ENCODE measurements around the gene C1QTNF6. TPM values are rescaled to one million over a fixed set of nuclear protein-coding genes. Genes with fewer than 3 reads are reported as not detected.

The C1QTNF6 gene
- total and polyA plus RNA-seq, 2 of the 8 experiments (the other 6 are each of a cell fraction or from before 2014, with no cell fraction given), result 3.1 to 6.5 TPM

DNA sequence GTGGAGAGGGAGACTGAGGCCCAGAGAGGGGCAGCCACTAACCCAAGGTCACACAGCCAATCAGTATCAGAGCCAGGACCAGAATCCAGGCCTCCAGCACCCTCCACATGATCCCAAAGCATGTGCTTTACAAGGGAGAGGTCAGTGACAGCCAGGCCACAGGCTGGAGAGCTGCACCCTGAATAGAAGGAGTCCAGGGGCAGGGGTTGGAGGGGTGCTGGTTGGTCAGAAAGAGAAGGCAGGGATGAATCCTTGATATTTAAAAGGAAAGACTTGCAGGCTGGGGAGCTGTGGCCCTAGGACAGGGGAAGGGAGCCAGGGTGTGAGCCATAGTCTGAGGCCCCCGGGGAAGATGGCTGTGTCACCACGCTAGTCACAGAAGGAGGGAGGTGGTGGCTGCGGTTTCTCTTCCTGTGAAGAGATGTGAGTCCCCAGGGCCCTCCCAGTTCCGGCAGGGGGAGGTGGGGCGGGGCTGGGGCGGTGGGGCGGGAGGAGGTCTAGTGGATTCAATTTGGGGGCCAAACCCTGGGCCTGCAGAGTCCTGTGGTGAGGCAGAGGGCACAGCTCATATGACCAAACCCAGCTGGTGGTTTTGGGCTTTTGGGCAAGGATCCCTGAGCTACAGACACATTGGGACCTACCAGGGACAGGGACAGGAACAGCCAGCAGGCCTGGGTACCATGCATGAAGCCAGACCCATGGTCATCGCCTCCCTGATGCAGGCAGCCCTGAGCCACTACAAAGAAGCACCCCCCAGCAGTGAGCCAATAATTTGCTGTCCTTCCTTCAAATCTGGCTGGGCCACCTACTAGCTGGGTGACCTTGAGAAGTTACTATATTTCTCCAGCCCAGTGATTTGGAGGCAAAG is 42.0 kb upstream of the C1QTNF6 start:
- no peak overlapping the region for H3K14ac ChIP-seq (ENCODE audit: insufficient read length)
- no peak overlapping the region for H4K8ac ChIP-seq (ENCODE audit: extremely low read depth, insufficient read depth, low read length)
- no peaks in the 10 kb centered on the region for H3K36me3 ChIP-seq (ENCODE audit: control insufficient read depth in 2 of 4, insufficient read depth in 4 of 4, low read length in 3 of 4)
- H3K56ac ChIP-seq (replicated peaks; ENCODE audit: insufficient read length, low read depth, low read length), result no peak overlapping the region
- H4K5ac ChIP-seq (ENCODE audit: insufficient read length, low read depth, low read length), result no peak overlapping the region
- H2BK120ac ChIP-seq (replicated peaks; ENCODE audit: low read depth, low read length), result no peak overlapping the region
- no peaks in the 10 kb centered on the region for H3K27me3 ChIP-seq (replicated peaks in 1 of 4; ENCODE audit: control insufficient read depth in 3 of 4, extremely low read depth in 1 of 4, insufficient read depth in 3 of 4, low read length in 3 of 4)
- H2AFZ ChIP-seq (ENCODE audit: low read length), result no peak overlapping the region
- H3K23me2 ChIP-seq (ENCODE audit: low read depth, low read length), result peaks cover 2% of the 10 kb centered on the region; the same call in 1 of the 2 replicates
- H3K4me3 ChIP-seq (ENCODE audit: extremely low read depth in 1 of 4, insufficient read depth in 2 of 4, low read depth in 3 of 4, low read length in 4 of 4), result no peak overlapping the region
- H3K79me2 ChIP-seq (ENCODE audit: control insufficient read depth in 1 of 2, insufficient read depth in 2 of 2, low read length in 2 of 2), result no peaks in the 10 kb centered on the region
- H3K79me1 ChIP-seq (ENCODE audit: low read depth, low read length), result no peaks in the 10 kb centered on the region
- 88% methylated on average over 2 of the region's 8 CpGs; no CpG with 5 or more reads in 1 of the 2 experiments for WGBS, 2 experiments (ENCODE audit: extremely low coverage in 1 of 2, insufficient coverage in 1 of 2, insufficient read length in 1 of 2, insufficient replicate concordance in 2 of 2, low coverage in 1 of 2, low lambda C conversion rate in 2 of 2, missing lambda C conversion rate in 1 of 2)
- H3K4ac ChIP-seq (replicated peaks; ENCODE audit: insufficient read length, low read depth, low read length), result no peak overlapping the region
- H2BK5ac ChIP-seq (ENCODE audit: low read depth, low read length), result no peak overlapping the region
- H2BK20ac ChIP-seq (ENCODE audit: low read length), result no peak overlapping the region
- no peak overlapping the region for H3K18ac ChIP-seq (ENCODE audit: extremely low read depth, low read length)
- DNase-seq (ENCODE audit: low read depth in 1 of 2, low spot score in 2 of 2), result no peak
- ChIA-PET POLR2A (ENCODE audit: partially characterized antibody) (interaction anchor here (1.0 kb wide), 1 partner anchor 14 kb away, joined by 3 read pairs; the partner anchor contains the start of gene RAC2), CTCF (ENCODE audit: partially characterized antibody) (interaction anchor here (0.5 to 2.6 kb wide), 9 partner anchors 12 to 1126 kb away, joined by 3 to 9 read pairs (median 3); no protein-coding TSS in a partner anchor)
- H3K4me2 ChIP-seq (ENCODE audit: insufficient read depth in 1 of 2, low read depth in 2 of 2, low read length in 2 of 2), result no peak overlapping the region
- no peak for FAIRE-seq
- H4K20me1 ChIP-seq (replicated peaks in 1 of 2; ENCODE audit: control insufficient read depth in 1 of 2, insufficient read depth in 2 of 2, low read length in 2 of 2), result no peaks in the 10 kb centered on the region
- no peak overlapping the region for H3K9ac ChIP-seq (replicated peaks in 1 of 4; ENCODE audit: extremely low read depth in 1 of 4, low read depth in 3 of 4, low read length in 3 of 4)
- H4K91ac ChIP-seq (replicated peaks; ENCODE audit: insufficient read length, low read length), result no peak overlapping the region
- no peak overlapping the region for H2BK12ac ChIP-seq (ENCODE audit: low read depth, low read length)
- H3K23ac ChIP-seq (ENCODE audit: insufficient read length), result no peak overlapping the region
- H3K9me3 ChIP-seq (ENCODE audit: insufficient read depth in 2 of 2, low read depth in 1 of 2, low read length in 1 of 2), result no peaks in the 10 kb centered on the region
- no peak overlapping the region for H2BK15ac ChIP-seq (ENCODE audit: low read length)
- H3K27ac ChIP-seq (ENCODE audit: low read depth, low read length), result no peak overlapping the region
- 0 out of 7 replicates have a peak, but pooled peaks cover 0 to 3% (median 0%) of the 10 kb centered on the region in 4 experiments for H3K4me1 ChIP-seq (replicated peaks in 1 of 4; ENCODE audit: control insufficient read depth in 3 of 4, insufficient read depth in 4 of 4, low read length in 3 of 4)
- H2AK5ac ChIP-seq (ENCODE audit: low read depth, low read length), result no peak overlapping the region
- TF ChIP-seq KDM4A (IDR thresholded peaks at IDR 0.05; ENCODE audit: low read depth, low read length, severe bottlenecking), result no peak
- TF ChIP-seq YY1 (IDR thresholded peaks at IDR 0.05; ENCODE audit: low read depth, low read length), result no peak
- TF ChIP-seq ASH2L (IDR thresholded peaks at IDR 0.05; ENCODE audit: low read length), result no peak
- TF ChIP-seq BRCA1 (IDR thresholded peaks at IDR 0.05; ENCODE audit: low read depth, low read length), result no peak
- no peak for TF ChIP-seq CHD1 (IDR thresholded peaks at IDR 0.05; ENCODE audit: low read depth, low read length)
- no peak for TF ChIP-seq GTF2F1 (IDR thresholded peaks at IDR 0.05; ENCODE audit: borderline replicate concordance, low read depth, low read length)
- no peak for TF ChIP-seq CBX8 (IDR thresholded peaks at IDR 0.05; ENCODE audit: borderline replicate concordance, low read depth, low read length)
- TF ChIP-seq POLR2A (IDR thresholded peaks at IDR 0.05; ENCODE audit: control extremely low read depth in 1 of 2, low read depth in 2 of 2, low read length in 2 of 2), result no peak
- TF ChIP-seq BACH1 (IDR thresholded peaks at IDR 0.05; ENCODE audit: low read length), result no peak
- no peak for TF ChIP-seq ATF2 (IDR thresholded peaks at IDR 0.05; ENCODE audit: low read length)
- no peak for TF ChIP-seq EZH2 (IDR thresholded peaks at IDR 0.05; ENCODE audit: low read depth, low read length, severe bottlenecking)

All from H1 (cell line).